ENCODE data around the gene EYS. TPM values are rescaled to one million over a fixed set of nuclear protein-coding genes. Genes with fewer than 3 reads are reported as not detected.

EYS gene
- total and polyA plus RNA-seq, 9 of the 15 experiments (the other 6 are each of a cell fraction or from before 2014, with no cell fraction given): 0.03 to 0.36 (median 0.10) TPM; not detected in 2

- TF ChIP-seq AFF1 (IDR thresholded peaks at IDR 0.05; ENCODE audit: low read depth in 1 of 2, partially characterized antibody in 2 of 2): no peak
- no peak for TF ChIP-seq CSDE1 (IDR thresholded peaks at IDR 0.05)
- TF ChIP-seq HMBOX1 (IDR thresholded peaks at IDR 0.05): no peak
- no peak for TF ChIP-seq GTF2F1 (IDR thresholded peaks at IDR 0.05; ENCODE audit: low read depth, low read length)
- TF ChIP-seq, protein P1, sequence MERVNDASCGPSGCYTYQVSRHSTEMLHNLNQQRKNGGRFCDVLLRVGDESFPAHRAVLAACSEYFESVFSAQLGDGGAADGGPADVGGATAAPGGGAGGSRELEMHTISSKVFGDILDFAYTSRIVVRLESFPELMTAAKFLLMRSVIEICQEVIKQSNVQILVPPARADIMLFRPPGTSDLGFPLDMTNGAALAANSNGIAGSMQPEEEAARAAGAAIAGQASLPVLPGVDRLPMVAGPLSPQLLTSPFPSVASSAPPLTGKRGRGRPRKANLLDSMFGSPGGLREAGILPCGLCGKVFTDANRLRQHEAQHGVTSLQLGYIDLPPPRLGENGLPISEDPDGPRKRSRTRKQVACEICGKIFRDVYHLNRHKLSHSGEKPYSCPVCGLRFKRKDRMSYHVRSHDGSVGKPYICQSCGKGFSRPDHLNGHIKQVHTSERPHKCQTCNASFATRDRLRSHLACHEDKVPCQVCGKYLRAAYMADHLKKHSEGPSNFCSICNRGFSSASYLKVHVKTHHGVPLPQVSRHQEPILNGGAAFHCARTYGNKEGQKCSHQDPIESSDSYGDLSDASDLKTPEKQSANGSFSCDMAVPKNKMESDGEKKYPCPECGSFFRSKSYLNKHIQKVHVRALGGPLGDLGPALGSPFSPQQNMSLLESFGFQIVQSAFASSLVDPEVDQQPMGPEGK (CRISPR knock-in tag; IDR thresholded peaks at IDR 0.05; ENCODE audit: borderline replicate concordance): no peak
- no peak for TF ChIP-seq ZNF699 (CRISPR knock-in tag; IDR thresholded peaks at IDR 0.05; ENCODE audit: insufficient replicate concordance)
- TF ChIP-seq ILK (tag; IDR thresholded peaks at IDR 0.05; ENCODE audit: borderline replicate concordance, low read depth): no peak
- no peak for TF ChIP-seq EP300 (IDR thresholded peaks at IDR 0.05; ENCODE audit: low read length)
- TF ChIP-seq, protein P2, sequence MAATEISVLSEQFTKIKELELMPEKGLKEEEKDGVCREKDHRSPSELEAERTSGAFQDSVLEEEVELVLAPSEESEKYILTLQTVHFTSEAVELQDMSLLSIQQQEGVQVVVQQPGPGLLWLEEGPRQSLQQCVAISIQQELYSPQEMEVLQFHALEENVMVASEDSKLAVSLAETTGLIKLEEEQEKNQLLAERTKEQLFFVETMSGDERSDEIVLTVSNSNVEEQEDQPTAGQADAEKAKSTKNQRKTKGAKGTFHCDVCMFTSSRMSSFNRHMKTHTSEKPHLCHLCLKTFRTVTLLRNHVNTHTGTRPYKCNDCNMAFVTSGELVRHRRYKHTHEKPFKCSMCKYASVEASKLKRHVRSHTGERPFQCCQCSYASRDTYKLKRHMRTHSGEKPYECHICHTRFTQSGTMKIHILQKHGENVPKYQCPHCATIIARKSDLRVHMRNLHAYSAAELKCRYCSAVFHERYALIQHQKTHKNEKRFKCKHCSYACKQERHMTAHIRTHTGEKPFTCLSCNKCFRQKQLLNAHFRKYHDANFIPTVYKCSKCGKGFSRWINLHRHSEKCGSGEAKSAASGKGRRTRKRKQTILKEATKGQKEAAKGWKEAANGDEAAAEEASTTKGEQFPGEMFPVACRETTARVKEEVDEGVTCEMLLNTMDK (IDR thresholded peaks at IDR 0.05; ENCODE audit: borderline replicate concordance, insufficient read depth, low read depth, low read length, poor library complexity, severe bottlenecking): no peak
- TF ChIP-seq CCAR2 (IDR thresholded peaks at IDR 0.05; ENCODE audit: low read depth, low read length): no peak
- no peak for TF ChIP-seq EHMT2 (IDR thresholded peaks at IDR 0.05)
- TF ChIP-seq YBX1 (IDR thresholded peaks at IDR 0.05): no peak
- no peak for TF ChIP-seq ZNF589 (CRISPR knock-in tag; IDR thresholded peaks at IDR 0.05; ENCODE audit: low read depth)
- no peak for TF ChIP-seq ARID3A (IDR thresholded peaks at IDR 0.05; ENCODE audit: borderline replicate concordance, low read depth, low read length)
- TF ChIP-seq, protein P3, sequence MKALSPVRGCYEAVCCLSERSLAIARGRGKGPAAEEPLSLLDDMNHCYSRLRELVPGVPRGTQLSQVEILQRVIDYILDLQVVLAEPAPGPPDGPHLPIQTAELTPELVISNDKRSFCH (CRISPR knock-in tag; IDR thresholded peaks at IDR 0.05): no peak
- TF ChIP-seq, protein P3 (tag; IDR thresholded peaks at IDR 0.05): no peak
Measured at GRCh38 chr6:64288351-64288750, 1418.7 kb downstream of the EYS start (continued).
